Measurements from ENCODE around the gene SIT1.
"Not testable (repeated sequence)": the region's sequence is repeated elsewhere in the genome, so short reads cannot be mapped to it uniquely, and the experiment has no call there.

- not testable (repeated sequence) for TF ChIP-seq CTCF (IDR thresholded peaks at IDR 0.05); SIN3A (IDR thresholded peaks at IDR 0.05; ENCODE audit: borderline replicate concordance, insufficient read depth, low read depth, low read length); TCF7L2 (IDR thresholded peaks at IDR 0.05; ENCODE audit: low read depth, low read length)
Measured at GRCh38 chr9:35640431-35640830, 10.3 kb downstream of the SIT1 start.

All from Panc1 (cell line).